WTC11 (cell line): Measurements from ENCODE around the gene HOXC5.

Experiments used
- CREM ChIP-seq: sonication (generic); formaldehyde crosslinking; IDR thresholded peaks from 2 replicates; pipeline ENCODE4 v1.8.1; 2022; ENCODE audit warnings: mild to moderate bottlenecking, missing genetic modification reagents, moderate library complexity
- CTCF ChIP-seq: fragments of 200-600 bp; IDR thresholded peaks from 2 replicates; pipeline ENCODE4 v1.8.0; 2022; ENCODE audit warnings: antibody characterized with exemption
- PREB ChIP-seq: sonication (generic); formaldehyde crosslinking; IDR thresholded peaks from 2 replicates; pipeline ENCODE4 v1.8.1; 2022; ENCODE audit warnings: mild to moderate bottlenecking, missing genetic modification reagents, moderate library complexity, borderline replicate concordance
- SP1 ChIP-seq: sonication (generic); formaldehyde crosslinking; conservative IDR thresholded peaks from 2 replicates; pipeline ENCODE4 v1.8.1; 2022; ENCODE audit warnings: missing genetic modification reagents
- TF ChIP-seq, protein P1 (sequence below): fragments of 250-450 bp; sonication (Bioruptor Pico); IDR thresholded peaks from 2 replicates; pipeline ENCODE4 v1.9.0; 2021; ENCODE audit warnings: mild to moderate bottlenecking, borderline replicate concordance

DNA sequence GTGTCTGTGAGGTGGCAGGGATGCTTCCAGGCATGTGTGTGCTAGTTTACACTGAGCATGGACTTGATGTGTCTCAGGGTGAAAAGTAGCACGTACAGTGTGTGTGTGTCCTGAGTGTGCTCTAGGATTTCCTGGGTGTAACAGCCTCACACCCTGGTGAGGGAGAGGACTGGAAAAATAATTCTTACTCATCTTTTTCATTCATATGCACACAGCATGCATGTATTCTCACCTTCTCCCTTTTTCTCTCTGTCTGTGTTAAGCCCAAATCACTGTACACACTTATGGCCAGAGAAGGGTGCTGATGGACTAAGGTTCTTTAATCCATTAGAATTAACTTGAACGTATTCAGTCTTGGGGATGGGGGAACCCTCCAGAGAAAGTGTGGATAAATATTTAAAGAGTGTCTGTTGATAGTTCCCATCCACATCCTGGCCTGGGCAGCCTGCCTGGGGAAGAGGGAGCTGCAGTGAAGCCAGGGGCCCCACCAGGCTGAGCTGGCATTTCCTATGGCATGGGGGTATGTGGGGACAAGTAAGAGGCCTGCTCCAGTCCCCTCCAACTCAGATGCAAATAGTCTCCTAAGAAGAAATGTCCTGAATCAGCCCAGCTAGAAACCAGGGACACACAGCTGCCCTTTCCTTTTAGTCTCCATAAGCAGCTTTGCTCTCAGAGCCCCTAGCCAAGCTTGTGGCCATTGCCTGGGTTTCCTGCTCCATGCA lies 25.2 kb upstream of the HOXC5 start:
- TF ChIP-seq CTCF (no peak), CREM (no peak), PREB (no peak), SP1 (CRISPR knock-in tag) (no peak)
- TF ChIP-seq, protein P1, sequence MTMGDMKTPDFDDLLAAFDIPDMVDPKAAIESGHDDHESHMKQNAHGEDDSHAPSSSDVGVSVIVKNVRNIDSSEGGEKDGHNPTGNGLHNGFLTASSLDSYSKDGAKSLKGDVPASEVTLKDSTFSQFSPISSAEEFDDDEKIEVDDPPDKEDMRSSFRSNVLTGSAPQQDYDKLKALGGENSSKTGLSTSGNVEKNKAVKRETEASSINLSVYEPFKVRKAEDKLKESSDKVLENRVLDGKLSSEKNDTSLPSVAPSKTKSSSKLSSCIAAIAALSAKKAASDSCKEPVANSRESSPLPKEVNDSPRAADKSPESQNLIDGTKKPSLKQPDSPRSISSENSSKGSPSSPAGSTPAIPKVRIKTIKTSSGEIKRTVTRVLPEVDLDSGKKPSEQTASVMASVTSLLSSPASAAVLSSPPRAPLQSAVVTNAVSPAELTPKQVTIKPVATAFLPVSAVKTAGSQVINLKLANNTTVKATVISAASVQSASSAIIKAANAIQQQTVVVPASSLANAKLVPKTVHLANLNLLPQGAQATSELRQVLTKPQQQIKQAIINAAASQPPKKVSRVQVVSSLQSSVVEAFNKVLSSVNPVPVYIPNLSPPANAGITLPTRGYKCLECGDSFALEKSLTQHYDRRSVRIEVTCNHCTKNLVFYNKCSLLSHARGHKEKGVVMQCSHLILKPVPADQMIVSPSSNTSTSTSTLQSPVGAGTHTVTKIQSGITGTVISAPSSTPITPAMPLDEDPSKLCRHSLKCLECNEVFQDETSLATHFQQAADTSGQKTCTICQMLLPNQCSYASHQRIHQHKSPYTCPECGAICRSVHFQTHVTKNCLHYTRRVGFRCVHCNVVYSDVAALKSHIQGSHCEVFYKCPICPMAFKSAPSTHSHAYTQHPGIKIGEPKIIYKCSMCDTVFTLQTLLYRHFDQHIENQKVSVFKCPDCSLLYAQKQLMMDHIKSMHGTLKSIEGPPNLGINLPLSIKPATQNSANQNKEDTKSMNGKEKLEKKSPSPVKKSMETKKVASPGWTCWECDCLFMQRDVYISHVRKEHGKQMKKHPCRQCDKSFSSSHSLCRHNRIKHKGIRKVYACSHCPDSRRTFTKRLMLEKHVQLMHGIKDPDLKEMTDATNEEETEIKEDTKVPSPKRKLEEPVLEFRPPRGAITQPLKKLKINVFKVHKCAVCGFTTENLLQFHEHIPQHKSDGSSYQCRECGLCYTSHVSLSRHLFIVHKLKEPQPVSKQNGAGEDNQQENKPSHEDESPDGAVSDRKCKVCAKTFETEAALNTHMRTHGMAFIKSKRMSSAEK (CRISPR knock-in tag): no peak
